NCI-H2196 treated with DMSO at 0.1 percent for 48 hours (cell line): Measurements from ENCODE around the gene COPZ2.
"Not testable (repeated sequence)": the region's sequence is repeated elsewhere in the genome, so short reads cannot be mapped to it uniquely, and the experiment has no call there.

Experiments used
- DNase-seq: peaks from one replicate; lab custom pipeline; 2025; ENCODE audit not compliant: unreplicated experiment; lab: John Stamatoyannopoulos, UW

COPZ2 gene

GRCh38 chr17:48037036-48037837 is at the start of gene COPZ2:
Gene COPZ2 (minus strand): TSS chr17:48037797. CDS start chr17:48037777, 20 bp downstream.
- no peak for DNase-seq

DNA sequence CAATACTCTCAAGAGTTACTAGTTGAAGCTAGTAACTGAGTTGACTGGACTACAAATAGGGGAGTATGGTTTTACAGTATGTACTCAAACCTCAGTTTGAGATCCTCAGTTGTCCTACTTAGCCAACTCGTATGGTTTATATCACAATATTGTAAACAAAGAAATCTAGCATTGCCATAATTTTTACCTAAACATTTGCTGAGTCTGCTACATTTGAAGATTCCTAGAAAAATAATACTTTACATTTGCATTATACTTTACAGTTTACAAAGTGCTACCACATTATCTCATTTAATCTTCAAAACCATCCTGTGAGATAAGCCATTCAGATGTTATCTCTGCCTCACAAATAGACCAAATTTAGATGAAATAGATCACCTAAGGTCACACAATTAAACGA is 47.3 kb upstream of the COPZ2 start:
- no peak for DNase-seq

DNA sequence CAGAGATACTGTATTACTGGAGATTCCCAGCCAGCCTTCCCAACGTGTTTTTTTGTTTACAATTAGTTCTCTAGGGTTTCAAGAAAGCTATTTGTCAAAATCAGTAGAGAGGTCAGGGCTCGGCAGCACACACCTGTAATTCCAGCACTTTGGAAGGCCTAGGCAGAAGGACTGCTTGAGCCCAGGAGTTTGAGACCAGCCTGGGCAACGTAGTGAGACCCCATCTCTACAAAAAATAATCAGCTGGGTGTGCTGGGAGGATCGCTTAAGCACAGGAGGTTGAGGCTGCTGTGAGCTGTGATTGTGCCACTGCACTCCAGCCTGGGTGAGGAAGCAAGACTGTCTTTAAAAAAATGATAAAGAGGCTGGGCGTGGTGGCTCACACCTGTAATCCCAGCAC is 44.3 kb upstream of the COPZ2 start:
- no peak for DNase-seq

GRCh38 chr17:48077152-48077551 is 39.6 kb upstream of the COPZ2 start:
- not testable (repeated sequence) for DNase-seq

GRCh38 chr17:48074322-48075081 is 36.9 kb upstream of the COPZ2 start:
- DNase-seq = peak; percentile 54

- DNase-seq = not testable (repeated sequence)
Observed at GRCh38 chr17:48073566-48074094, 36.0 kb upstream of the COPZ2 start.

DNA sequence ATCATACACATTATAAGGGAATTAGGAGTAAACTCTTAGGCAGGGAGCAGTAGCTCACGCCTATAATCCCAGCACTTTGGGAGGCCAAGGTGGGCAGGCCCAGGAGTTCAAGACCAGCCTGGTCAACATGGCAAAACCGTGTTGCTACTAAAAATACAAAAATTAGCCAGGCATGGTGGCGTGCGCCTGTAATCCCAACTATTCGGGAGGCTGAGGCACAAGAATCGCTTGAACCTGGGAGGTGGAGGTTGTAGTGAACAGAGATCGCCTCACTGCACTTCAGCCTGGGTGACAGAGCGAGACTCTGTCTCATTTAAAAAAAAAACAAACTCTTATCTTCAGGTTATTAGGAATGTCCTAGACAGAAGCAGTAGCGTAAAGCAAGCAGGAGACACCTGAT is 35.2 kb upstream of the COPZ2 start:
- DNase-seq = not testable (repeated sequence)

DNA sequence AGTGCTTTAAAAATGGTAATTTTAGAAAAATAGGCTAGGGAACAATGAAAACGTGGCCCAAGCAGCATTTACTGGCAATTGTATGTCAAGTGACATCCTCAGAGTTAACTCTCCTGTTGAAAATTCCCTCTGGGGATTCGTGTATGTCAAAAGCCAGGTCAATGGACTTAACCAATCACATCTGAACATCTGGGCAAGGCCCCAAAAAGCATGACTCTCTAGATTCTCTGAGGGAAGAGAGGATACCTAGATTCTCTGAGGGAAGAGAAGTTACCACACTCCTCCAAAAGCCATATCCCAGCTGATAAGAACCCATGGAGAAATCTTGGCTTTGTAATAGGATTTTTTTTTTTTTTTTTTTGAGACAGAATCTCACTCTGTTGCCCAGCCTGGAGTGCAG is 34.1 kb upstream of the COPZ2 start:
- no peak for DNase-seq

DNA sequence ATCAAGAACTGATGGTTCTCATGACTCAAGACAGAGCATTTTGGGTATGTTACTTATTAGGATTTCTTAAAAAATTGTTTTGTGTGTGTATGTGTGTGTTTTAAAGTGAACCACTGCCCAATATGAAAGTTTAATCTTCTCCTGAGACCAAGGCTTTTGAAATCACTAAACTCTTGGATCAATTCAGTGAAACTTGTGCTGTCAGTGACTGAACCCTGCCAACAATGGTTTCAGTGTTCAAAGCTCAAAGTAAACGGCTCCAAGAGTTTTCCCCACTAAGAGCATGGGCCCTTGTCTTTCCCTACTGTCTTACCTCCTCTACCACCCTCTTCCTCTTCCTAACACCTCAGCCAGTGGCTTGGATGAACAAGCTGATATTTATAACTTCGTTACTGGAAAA is 32.6 kb upstream of the COPZ2 start:
- no peak for DNase-seq

- no peak for DNase-seq
Observed at GRCh38 chr17:48068491-48068961, 30.9 kb upstream of the COPZ2 start.

GRCh38 chr17:48067808-48068207 is 30.2 kb upstream of the COPZ2 start:
- not testable (repeated sequence) for DNase-seq

DNA sequence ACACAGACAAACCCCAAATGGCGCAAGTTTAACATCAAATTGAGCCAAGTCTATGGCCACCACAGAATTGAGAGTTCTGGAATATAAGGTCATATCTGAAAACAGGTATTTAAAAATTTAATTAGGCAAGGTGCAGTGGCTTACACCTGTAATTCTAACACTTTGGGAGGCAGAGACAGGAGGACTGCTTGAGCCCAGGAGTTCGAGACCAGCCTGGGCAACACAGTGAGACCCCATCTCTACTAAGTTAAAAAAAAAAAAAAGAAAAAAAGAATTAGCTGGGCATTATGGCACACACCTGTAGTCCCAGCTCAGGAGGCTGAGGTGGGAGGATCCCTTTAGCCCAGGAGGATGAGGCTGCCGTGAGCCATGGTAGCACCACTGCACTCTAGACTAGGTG is 29.6 kb upstream of the COPZ2 start:
- DNase-seq = no peak

DNA sequence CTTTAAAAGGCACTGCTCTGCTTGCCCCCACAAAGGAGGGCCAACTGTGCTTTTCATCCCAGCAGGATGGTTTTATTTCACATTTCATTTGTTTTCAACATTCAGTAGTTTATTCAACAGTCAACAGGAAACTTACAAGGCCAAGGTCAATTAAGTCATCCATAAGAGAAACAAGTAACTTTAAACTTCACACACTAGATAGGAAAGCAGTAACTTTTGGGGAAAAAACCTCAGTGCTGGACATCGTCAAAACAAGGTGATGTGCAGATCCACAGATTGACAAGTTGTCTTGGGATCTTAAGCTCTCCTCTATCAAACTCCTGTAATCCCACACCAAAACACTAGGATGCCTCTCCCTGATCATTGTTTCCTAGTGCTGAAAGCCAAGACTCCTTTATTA is 29.1 kb upstream of the COPZ2 start:
- DNase-seq = no peak

DNA sequence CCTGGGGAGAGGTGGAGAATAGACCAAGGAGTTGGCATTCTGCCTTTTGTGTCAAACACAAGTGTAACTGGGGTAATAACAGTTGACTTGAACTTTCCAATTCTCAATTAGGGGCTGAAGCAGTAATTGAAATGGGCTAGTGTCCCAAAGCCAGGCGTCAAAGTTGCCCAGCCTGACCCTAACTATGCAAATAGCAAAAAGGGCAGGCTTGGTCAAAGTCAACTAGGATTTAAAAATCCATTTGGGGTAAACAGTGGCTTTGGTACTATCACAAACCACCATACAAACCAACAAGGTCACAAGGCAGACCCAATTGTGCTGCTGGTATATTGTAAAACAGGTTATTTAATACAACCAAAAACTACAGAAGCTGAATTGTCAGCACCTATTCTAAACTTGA is 28.6 kb upstream of the COPZ2 start:
- no peak for DNase-seq

DNA sequence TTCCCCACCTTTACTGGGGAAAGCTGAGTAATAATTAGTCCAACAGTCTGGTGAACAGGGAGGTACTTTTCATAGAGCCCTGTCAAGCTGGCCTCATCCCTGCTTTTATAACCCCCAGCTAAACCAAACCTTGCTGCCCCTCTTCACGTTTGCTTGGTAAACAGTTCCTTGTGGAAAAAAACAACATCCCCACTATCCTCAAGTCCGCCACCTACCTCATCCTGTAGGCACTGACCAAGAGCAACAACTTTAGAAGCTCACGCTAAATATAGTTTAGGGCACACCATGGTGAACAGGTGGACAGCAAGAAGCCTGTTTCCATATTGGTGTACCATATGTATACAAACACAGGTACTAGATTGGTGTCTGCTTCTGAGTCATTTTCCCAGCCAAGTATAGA is 27.0 kb upstream of the COPZ2 start:
- no peak for DNase-seq

GRCh38 chr17:48062273-48062672 is 24.7 kb upstream of the COPZ2 start:
- DNase-seq = no peak

DNA sequence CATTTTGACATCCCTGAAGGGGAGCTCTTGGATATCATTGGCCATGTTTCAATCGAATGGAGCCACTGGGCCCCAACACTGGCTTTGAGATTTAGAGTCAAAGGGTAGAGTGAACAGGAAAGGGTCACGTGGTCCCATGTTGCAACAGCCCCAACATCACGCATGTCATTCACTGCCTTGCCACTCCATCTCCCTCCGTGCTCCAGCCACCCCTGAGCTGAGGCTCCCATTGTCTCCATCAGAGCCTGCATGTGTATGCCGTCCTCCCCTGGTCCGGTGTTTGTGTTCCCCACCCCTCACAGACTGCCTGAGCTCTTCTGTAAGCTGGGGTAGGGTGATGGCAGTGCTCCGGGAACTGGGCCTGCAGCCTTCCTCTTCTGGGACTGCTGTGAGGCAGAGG is 22.7 kb upstream of the COPZ2 start:
- DNase-seq = no peak

DNA sequence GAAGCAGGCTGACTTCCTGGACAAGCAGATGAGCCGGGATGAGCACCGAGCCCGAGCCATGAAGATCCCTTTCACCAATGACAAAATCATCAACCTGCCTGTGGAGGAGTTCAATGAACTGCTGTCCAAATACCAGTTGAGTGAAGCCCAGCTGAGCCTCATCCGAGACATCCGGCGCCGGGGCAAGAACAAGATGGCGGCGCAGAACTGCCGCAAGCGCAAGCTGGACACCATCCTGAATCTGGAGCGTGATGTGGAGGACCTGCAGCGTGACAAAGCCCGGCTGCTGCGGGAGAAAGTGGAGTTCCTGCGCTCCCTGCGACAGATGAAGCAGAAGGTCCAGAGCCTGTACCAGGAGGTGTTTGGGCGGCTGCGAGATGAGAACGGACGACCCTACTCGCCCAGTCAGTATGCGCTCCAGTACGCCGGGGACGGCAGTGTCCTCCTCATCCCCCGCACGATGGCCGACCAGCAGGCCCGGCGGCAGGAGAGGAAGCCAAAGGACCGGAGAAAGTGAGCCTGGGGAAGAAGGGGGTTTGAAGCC is 21.6 kb upstream of the COPZ2 start:
- DNase-seq = no peak

DNA sequence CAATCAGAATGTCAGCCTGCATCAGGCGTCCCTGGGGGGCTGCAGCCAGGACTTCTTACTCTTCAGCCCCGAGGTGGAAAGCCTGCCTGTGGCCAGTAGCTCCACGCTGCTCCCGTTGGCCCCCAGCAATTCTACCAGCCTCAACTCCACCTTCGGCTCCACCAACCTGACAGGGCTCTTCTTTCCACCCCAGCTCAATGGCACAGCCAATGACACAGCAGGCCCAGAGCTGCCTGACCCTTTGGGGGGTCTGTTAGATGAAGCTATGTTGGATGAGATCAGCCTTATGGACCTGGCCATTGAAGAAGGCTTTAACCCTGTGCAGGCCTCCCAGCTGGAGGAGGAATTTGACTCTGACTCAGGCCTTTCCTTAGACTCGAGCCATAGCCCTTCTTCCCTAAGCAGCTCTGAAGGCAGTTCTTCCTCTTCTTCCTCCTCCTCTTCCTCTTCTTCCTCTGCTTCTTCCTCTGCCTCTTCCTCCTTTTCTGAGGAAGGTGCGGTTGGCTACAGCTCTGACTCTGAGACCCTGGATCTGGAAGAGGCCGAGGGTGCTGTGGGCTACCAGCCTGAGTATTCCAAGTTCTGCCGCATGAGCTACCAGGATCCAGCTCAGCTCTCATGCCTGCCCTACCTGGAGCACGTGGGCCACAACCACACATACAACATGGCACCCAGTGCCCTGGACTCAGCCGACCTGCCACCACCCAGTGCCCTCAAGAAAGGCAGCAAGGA is 21.0 kb upstream of the COPZ2 start:
- DNase-seq = no peak

GRCh38 chr17:48057626-48058025 is 20.0 kb upstream of the COPZ2 start:
- no peak for DNase-seq

- DNase-seq = no peak
Observed at GRCh38 chr17:48056879-48057278, 19.3 kb upstream of the COPZ2 start.
